Frontal cortex (tissue), 4 donors: ENCODE data around the gene CACNA2D4. TPM values are rescaled to one million over a fixed set of nuclear protein-coding genes. Genes with fewer than 3 reads are reported as not detected.

Experiments used
- DNase-seq, 2 donors: peaks; one replicate each; pipeline ENCODE4 v3.0.0; 2012; ENCODE audit warnings: low spot score in 2 of 2
- FAIRE-seq: peaks from 2 replicates; lab custom pipeline; 2012; peaks lifted over from hg19 to GRCh38; lab: Jason Lieb, UNC
- total RNA-seq: library from RNA; depleted of rRNA; stranded (reverse); fragments of >200 nt; gene quantifications from one replicate; pipeline ENCODE4 v1.2.3, GENCODE V29; 2014
- donor health status: control.
- donor health status: control.
- donor health status: control.

Gene CACNA2D4
- total RNA-seq, 1 donor from 2014 or later: not detected

DNA sequence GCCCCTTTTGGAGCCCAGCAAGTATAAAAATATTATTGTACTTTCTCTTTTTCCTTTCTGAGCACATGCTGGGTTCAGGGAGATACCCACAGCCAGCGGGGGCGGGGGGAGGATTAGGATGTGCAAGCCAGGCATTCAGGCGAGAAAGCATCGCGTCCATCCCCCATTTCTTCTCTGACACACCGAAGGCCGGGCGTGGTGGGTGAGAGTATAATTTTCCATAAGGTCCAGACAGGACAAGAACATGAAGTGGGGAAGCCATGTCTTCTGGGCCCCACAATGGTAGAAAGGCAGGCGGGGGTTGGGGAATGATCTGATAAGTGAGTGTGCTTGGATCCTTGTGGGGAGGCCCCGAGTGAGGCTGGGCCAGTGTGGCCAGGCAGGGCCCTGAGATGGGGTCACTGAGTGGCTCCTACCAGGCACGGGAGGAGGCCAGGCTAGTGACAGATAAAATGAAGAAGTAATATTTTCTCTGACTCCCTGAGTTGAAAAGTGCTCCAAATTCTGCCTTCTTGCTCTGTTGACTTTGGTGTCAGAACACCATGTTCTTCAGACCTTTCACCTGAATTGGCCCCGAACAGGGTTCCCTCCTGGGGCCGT, 108.8 kb downstream of the CACNA2D4 start:
- FAIRE-seq (no peak), DNase-seq (no peak)

DNA sequence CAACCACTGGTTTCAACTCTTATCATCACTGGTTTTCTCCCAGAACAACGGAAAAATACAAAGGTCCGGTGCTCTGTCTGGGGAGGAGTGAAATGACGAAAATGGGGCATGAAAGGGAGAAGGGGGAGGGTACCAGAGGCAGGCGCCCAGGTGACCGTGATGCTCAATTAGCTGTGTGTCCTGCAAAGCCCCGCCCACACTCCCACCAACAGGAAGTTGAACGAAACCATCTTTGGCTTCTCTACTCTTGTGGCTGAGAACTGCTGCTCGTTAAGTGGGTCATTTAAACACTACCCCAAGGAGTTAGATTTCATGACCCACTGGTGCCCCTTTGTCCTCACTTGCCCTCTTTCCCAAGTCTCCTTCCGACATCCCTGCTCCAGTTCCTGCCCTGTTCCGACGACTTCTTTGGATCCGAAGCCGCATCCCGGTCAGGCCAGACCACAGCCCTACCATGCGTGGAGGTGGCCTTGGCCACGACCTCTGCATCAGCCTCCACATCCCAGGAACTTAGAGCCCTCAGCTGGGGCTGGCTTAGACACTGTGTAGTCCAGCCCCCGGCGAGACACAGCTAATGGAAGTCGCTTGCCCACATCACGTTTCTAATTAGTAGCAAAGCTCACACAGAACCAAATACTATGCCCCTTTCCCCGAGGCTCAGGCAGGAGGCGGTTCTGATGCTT, 109.5 kb downstream of the CACNA2D4 start:
- DNase-seq (no peak), FAIRE-seq (no peak)

DNA sequence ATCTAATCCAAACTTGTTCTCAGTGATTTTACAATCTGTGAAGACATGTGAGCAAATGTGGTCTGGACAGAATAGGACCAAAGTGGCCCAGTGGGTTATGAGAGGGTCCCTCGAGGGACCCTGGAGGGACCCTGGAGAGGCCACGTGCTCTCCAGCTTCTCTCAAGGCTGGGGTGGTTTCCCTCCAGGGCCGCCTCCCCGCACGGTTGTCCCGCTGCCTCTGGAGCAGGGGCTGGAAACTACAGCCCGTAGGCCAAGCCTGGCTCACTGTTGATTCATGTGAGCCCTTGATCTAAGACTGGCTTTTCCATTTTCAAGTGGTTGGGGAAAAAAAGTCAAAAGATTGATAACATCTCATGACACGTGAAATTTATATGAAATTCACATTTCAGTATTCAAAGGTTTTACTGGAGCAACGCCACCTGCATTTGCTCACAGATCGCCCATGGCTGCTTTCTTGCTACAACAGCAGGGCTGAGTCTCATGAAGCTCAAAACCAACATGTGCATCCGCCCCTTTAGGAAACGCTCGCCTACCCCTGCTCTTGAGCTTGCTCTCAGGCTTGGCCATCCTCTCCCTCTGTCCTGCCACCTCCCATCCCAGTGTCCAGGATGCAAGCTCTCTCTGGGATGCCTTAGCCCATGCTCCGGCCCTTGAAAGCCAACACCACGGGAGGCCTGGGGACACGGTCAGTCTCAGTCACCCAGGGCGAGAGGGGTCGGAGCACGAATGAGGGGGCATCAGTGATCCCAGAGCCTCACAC, 110.2 kb downstream of the CACNA2D4 start:
- no peak for FAIRE-seq
- DNase-seq: no peak

DNA sequence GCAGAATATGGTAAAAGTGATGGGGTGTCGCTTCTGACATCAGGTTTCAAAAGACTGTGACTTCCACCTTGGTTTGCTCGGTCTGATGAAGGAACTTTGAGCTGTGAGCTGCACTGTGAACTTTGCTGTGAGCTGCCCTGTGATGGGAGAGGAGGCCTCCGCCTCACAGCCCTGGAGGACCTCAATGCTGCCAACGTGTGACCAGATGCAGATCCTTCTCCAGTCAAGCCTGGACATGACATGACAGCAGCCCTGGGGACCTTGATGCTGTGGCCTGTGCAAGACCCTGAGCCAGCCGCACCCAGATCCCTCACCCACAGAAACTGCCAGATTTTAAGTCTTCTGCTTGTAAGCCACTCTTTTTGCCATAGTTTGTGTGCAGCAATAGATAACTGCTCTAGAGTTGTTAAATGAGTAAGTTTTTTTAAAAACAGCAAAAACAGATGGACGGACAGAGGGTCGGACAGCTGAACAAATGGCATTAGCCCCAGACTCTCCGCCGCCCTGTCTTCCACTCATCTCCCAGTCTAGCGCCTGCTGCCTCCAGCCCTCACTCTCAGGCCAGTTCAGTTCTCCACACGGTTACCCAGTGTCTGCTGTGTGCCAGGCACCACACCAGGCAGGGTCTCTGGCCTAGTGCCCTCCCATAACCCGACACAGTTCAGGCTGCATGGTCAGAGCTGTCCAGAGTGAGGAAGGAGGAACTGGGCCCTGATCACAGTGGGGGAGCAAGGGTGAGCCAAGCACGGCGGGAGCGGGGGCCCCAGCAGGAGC, 111.2 kb downstream of the CACNA2D4 start:
- DNase-seq (no peak), FAIRE-seq (no peak)

DNA sequence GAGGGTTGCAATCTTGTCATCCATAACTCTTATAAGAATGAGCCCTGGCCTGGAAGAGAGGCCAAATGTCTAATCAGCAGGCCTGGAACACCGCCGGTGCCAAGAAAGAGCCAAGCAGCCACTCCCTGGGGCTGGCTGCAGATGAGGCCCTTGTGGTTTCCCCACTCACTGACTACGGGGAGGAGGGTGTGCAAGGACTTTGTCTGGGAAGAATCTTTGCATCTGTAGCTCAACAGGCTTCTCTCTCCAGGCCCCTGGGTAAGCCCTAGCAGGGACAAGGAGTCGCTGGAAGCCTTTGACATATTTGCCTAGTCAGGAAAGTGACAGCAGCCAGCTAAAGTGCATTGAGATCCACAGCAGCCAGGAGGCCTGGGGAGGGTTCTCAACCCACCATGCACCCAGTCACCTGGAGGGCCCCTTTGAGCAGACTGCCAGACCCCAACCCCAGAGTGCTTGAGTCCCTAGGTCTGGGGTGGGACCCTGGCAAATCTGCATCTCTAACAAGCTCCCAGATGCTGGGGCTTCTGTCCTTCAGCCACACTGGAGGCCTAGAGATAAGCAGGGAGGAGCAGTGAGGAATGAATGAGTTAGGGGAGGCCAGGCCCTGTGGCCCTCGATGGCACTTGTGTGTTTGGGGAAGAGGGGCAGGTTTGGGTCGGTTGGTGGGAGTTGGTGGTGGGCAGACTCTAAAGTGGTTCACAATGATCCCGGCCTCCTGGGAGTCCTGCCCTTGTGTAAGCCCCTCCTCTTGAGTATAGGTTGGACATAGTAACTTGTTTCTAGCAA, 112.0 kb downstream of the CACNA2D4 start:
- FAIRE-seq (no peak), DNase-seq (no peak)

DNA sequence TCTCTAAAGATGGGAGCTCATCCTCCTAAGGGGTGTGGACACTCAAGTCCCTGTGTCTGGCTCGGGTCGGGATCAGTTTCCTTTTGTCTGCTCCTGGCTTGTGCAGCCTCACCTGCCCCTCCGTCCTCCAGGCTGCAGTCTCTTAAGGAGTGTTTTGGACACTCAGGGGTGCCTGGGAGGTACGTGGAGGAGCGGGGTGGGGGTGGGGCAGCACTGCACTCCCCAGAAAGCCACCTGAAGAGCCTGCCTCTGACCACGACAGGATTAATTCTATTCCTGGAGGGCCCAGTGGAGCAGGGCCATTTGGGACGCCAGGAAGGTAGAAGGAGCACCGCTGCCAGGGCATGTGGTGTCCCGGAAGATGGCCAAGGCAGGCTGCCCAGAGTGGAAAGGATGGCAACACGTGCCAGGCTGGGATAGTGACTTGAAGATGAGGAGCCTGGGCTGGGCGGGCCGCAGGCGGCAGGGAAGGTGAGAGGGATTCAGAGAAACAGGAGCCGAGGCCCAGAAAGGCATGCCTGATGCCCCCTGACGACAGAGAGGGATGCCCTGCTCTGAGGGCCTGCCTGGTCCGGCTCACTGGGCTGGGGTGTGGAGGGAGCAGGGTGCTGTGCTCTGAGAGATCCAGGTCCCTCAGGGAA, 112.9 kb downstream of the CACNA2D4 start:
- FAIRE-seq (no peak), DNase-seq (no peak)

DNA sequence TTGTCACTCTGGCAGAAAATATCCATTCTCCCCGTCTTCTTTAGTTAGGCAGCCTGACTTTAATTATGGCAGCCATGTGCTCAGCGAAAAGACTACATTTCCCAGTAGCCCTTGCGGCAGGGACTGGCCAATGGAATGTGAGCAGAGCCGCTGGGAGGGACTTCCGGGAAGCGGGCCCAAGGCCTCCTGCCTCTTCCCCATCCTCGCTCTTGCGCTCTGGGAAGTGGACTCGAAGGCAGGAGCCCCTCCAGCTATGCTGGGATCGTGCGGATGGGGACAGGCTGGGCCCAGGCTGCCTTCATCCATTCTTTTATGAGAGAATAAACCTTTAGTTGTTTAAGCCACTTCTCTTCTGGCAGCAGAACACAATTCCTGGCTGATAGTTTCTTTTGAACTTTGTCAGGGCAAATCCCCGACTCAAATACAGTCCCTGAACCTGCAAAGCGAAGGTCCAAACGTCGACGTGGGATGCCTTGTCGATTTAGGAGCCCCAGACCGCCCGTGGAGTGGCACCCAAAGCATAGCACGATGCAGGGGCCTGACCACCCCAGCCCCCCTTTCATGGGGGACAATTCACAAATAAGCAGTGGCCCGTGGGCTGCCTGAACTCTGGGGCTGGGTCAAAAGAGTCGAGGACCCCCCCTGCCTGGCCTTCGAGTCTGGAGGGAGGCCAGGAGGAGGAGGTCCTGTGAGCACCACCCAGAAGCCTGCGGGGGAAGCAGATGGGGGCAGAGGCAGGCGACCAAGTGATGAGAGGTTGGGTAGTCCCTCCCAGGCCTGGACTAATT, 113.7 kb downstream of the CACNA2D4 start:
- FAIRE-seq (no peak), DNase-seq (peak; percentile 80 to 93)

DNA sequence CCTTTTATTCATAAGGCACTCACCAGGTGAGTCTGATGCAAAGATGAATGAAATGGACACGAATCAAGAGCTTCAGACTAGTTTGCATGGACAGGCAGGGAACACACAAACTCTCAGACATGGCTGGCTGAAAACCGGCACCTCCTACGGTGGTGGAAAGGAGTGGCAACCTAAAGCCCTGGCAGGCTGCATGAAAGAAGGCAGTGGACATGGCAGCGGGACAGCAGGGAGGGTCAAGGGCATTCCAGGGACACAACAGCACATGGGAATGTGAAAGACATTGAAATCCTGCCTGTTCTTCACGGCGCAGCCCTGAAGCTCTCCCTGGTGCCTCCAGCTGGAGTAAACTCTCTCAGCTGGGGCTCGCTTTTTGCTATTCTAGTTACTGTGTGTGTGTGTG, 114.7 kb downstream of the CACNA2D4 start:
- FAIRE-seq (no peak), DNase-seq (no peak)

DNA sequence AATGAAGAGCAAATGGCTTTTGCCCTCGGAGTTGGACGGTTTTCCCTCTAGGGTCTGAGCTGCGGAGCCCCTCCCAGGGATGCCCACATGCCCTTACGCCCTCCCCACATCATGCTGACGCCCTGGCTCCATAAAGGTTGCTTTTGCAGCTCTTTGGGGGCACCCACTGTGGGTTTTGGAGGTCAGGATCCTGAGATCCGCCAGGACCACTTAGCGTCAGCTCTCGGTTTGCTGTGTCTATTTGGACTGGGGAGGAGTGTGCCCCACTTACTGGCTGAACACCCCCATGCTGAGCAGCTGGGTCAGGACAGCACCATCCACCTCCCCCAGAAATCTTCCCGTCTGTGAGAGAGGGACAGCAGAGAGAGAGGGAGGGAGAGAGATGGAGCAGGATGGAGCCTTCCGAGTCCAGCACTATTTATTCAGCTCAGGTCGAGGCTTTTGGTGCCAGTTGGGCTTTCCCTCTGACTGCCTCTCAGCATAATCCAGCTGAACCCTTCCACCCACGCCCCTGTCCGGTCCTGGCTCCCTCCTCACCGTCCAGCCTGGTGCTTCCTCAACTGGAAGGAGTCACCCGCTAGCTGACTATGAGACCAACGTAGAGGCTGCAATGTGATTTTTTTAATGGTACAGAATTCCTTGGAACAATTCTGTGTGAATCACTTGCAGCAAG, 117.0 kb downstream of the CACNA2D4 start:
- no peak for FAIRE-seq
- peak; percentile 14 to 28 for DNase-seq

DNA sequence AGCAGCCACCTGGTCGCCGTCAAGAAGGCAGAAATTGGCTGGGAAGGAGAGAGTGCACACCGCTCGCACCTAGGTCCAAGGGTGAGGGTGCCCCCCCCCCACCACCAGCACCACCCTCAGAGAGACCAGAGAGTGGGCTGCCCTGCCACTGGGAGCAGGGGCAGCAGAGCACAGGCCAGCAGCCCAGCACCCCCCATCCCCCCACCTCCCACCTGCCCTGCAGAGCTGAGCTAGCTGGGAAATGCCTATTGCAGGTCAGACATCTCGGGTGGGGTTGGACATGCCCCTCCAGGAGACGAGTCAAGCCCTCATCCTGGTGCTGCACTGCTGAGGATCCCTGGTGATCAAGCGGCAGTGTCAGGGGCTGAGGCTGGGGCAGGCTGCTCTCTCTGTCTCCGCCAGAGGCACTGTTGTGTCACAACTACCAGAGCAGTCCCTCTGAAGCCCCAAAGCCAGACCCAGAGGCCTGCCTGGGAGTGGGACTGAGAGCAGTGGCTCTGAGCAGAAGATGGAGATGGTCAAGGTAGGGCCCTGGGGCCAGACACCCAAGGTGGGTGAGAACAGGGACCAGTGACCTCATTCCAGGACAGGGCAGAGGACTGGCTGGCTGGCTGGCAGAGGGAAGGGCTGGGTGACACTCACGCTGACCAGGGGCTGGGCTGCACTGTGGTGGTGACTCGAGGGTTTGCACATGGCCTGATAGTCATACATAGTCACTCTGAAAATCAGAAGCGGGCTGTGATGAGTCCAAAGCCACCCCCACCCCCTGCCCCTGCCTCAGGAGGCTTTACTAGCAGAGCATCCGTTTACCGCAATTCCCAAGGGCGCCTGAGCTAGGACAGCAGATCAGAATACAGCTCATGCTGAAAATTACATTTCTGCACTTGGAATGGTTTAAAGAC, 117.8 kb downstream of the CACNA2D4 start:
- no peak for FAIRE-seq

DNA sequence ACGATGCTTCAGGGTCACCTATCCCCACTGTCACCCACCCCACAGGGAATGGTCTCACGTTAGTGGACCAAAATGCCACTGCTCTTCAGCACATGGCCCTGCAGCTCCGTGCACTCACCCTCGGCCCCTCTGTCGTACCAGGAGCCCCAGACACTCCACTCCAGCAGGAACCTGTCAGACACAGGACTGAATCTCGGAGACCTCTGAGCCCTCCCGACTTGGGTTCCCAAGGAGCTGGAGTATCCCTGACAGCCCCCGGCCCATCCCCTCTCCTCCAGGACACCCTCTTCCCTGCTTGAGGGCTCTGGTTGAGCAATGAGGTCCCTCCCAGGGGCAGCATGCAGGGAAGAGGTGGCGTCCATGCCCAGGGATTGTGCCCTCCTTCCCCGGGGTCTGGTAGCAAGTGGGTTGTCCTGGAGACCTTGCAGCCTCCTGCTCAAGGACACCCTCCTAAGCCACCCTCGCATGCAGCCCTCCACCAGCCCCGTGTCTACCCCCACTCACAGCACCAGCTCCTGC, 118.5 kb downstream of the CACNA2D4 start:
- FAIRE-seq (no peak), DNase-seq (no peak)

More for the DNA sequence above, 117.8 kb downstream of the CACNA2D4 start:
- peak; percentile 4 to 9 for DNase-seq

DNA sequence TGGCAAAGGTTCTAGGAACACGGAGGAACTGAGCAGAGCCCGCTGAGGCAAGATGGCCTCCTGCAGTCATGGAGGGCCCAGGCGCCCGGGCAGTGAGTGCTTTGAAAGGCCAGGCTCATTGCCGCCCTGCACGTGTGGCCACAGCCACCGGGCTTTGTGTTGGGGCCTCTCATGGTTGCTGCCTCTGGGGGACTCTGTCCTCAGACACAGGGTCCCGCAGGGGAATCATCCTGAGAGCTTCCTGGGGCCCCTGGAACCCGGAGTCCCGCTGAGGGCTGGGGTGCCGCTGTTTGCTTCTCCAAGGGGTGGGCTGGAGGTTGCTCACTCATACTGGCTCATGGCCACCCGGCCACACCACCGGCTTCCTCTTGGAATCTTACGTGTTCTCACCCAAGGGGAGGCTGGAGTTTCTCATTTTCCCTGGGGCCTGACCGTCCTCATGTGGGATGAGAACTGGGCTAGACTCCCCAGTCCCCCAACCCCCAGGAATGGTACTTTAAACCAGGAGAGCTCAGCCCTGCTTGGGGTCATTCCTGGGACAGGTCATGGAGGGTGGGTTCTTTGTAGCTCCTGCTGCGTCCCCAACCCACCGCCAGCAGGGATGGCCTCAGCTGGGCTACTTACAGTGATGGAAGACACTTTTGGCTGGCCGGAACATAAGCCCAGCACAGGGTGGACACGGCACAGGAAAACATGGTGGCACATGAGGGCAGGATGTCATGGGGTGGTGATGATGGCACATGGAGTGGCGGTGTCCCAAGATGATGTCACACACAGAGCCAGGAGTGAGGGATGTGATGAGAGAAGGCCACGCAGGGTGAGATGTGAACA, 119.2 kb downstream of the CACNA2D4 start:
- DNase-seq: peak in 1 of 2 donors; percentile 4
- FAIRE-seq: no peak

DNA sequence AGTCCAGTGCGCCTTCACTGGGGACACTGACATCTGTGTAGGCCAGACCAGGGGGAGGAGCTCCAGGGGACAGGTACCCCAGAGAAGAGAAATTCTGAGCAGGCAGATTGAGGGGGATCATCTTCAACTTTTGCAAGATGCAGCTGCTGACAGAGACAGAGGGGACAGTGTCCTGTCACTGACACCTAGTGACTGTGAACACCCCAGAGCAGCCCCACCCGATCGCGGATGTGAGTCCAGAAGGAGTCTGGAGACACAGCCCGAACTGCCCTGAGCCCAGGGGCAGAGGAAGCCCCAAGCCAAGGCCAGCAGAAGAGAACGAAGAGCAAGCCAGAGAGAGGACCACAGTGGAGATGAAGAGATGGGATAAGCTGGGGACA, 119.8 kb downstream of the CACNA2D4 start:
- DNase-seq (peak in 1 of 2 donors; percentile 2), FAIRE-seq (no peak)

DNA sequence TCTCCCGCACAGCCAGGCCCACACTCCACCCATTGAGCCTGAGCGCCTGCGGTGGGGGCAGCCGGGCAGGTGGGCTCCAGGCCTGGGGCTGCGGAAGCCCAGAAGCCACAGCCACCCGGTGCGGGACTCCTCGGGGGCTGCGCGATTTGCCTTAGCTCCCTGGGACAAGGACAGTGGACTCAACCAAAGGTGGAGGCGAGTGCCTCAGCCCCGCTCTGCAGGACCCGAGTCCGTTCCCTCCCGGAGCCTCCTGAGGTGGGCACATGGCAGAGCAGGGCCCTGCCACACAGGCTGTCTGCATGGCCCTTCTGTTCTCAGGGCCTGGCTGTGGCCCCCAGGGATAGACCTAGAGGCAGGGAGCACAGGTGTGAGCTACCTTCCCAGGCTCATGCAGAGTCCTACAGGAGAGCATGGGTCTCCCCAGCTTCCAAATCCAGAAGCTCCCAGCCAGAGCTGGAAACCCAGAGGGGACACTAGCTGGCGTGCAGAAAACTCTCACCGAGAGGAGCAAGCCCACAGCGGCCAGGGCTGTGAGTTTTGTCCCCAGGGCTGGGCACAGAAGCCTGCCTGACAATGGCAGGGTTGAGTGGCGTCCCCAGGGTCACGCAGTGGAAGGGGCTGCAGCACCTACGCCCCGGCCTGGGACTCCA, 120.3 kb downstream of the CACNA2D4 start:
- DNase-seq (peak in 1 of 2 donors; percentile 4), FAIRE-seq (no peak)
